ENCODE data around the gene DIPK1B. TPM values are rescaled to one million over a fixed set of nuclear protein-coding genes. Genes with fewer than 3 reads are reported as not detected.

Gene DIPK1B
- total and polyA plus RNA-seq, 2 experiments from 2014 or later = 18.7 to 60.0 TPM

DNA sequence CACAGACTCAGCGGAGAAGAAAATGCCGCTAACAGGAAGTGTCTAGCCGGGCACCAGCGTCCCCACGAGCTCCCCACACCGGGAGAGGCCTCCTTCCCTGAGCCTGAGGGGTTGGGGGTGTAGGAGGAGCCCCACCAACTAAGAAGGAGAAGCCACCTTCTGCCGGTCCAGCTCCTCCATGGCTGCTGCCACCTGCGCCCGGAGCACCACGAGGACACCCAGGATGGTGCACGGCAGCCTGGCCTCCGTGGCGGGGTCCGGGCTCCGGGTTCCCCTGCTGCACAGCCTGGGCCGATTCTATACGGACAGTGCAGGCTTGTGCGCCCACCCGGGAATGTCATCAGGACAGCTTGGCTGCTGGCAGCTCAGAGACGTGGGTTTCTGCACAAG lies 45.4 kb downstream of the DIPK1B start (continued):
- TF ChIP-seq EZH2 (IDR thresholded peaks at IDR 0.05; ENCODE audit: low read depth, unreplicated experiment) (no peak), POLR2AphosphoS5 (IDR thresholded peaks at IDR 0.05; ENCODE audit: low read depth) (no peak), ZNF114 (CRISPR knock-in tag; IDR thresholded peaks at IDR 0.05) (no peak)

DNA sequence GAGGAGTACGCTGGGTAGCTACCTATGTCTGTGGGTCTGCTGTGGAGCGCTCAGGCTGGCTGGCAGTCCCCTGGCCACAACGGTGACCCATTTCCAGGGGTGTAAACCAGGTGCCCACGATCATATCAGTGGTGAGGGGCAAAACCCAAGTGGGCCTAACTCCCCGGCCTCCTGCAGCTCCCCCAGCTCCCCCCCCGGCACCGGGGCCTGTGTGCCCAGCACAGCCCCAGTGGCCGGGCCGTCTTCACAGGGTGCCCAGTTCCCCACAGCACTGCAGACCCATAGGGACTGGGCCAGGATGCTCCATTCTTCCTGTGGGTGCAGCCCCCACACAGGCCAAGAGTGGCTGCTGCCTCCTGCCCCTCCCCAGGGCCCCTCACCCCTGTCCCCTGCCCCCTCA lies 46.6 kb downstream of the DIPK1B start:
- TF ChIP-seq CTCF (conservative IDR thresholded peaks at IDR 0.05; ENCODE audit: low read depth in 2 of 2) = no peak
- no peak for TF ChIP-seq POLR2AphosphoS5 (IDR thresholded peaks at IDR 0.05; ENCODE audit: low read depth)
- TF ChIP-seq EZH2 (IDR thresholded peaks at IDR 0.05; ENCODE audit: low read depth, unreplicated experiment) = no peak
- TF ChIP-seq ZNF114 (CRISPR knock-in tag; IDR thresholded peaks at IDR 0.05) = no peak
- TF ChIP-seq, protein P1, sequence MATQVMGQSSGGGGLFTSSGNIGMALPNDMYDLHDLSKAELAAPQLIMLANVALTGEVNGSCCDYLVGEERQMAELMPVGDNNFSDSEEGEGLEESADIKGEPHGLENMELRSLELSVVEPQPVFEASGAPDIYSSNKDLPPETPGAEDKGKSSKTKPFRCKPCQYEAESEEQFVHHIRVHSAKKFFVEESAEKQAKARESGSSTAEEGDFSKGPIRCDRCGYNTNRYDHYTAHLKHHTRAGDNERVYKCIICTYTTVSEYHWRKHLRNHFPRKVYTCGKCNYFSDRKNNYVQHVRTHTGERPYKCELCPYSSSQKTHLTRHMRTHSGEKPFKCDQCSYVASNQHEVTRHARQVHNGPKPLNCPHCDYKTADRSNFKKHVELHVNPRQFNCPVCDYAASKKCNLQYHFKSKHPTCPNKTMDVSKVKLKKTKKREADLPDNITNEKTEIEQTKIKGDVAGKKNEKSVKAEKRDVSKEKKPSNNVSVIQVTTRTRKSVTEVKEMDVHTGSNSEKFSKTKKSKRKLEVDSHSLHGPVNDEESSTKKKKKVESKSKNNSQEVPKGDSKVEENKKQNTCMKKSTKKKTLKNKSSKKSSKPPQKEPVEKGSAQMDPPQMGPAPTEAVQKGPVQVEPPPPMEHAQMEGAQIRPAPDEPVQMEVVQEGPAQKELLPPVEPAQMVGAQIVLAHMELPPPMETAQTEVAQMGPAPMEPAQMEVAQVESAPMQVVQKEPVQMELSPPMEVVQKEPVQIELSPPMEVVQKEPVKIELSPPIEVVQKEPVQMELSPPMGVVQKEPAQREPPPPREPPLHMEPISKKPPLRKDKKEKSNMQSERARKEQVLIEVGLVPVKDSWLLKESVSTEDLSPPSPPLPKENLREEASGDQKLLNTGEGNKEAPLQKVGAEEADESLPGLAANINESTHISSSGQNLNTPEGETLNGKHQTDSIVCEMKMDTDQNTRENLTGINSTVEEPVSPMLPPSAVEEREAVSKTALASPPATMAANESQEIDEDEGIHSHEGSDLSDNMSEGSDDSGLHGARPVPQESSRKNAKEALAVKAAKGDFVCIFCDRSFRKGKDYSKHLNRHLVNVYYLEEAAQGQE (IDR thresholded peaks at IDR 0.05; ENCODE audit: unreplicated experiment) = no peak
- TF ChIP-seq STAT1 (IDR thresholded peaks at IDR 0.05; ENCODE audit: unreplicated experiment) = no peak
- TF ChIP-seq JUNB (IDR thresholded peaks at IDR 0.05; ENCODE audit: unreplicated experiment) = no peak
- no peak for TF ChIP-seq ZNF462 (CRISPR knock-in tag; IDR thresholded peaks at IDR 0.05)
- no peak for TF ChIP-seq ETS1 (IDR thresholded peaks at IDR 0.05)
- TF ChIP-seq CREB1 (CRISPR knock-in tag; IDR thresholded peaks at IDR 0.05; ENCODE audit: low read depth) = no peak
- TF ChIP-seq NANOG (IDR thresholded peaks at IDR 0.05; ENCODE audit: borderline replicate concordance) = no peak
- no peak for TF ChIP-seq EZH2phosphoT487 (IDR thresholded peaks at IDR 0.05; ENCODE audit: unreplicated experiment)
- no peak for TF ChIP-seq ZNF331 (CRISPR knock-in tag; IDR thresholded peaks at IDR 0.05; ENCODE audit: low read depth)
- Mint-ChIP-seq H3K27me3 (ENCODE audit: insufficient read depth, low read depth, poor library complexity) (peaks cover 11% of the 10 kb centered on the region), H3K4me3 (no peak overlapping the region), H3K9me3 (peaks cover 12% of the 10 kb centered on the region), H3K36me3 (ENCODE audit: low read depth) (no peaks in the 10 kb centered on the region), H3K4me1 (peaks cover 13% of the 10 kb centered on the region), H3K27ac (no peak overlapping the region)
- Histone ChIP-seq H3K4me2 (no peak overlapping the region), H4K20me1 (replicated peaks; ENCODE audit: insufficient read depth) (no peaks in the 10 kb centered on the region), H3K27ac (ENCODE audit: low read depth) (no peak overlapping the region), H3K4me1 (ENCODE audit: insufficient read depth) (no peaks in the 10 kb centered on the region), H3K36me3 (ENCODE audit: insufficient read depth) (no peaks in the 10 kb centered on the region), H2AFZ (no peak overlapping the region), H3K79me2 (replicated peaks; ENCODE audit: insufficient read depth) (no peaks in the 10 kb centered on the region), H3F3A (replicated peaks; ENCODE audit: low read depth) (0 out of 2 replicates have a peak, but pooled peaks cover 5% of the 10 kb centered on the region), H3K9me2 (ENCODE audit: insufficient read depth) (no peaks in the 10 kb centered on the region), H3K27me3 (ENCODE audit: insufficient read depth) (no peaks in the 10 kb centered on the region), H3K4me3 (no peak overlapping the region)
- no peak for ATAC-seq
- DNase-seq (ENCODE audit: low spot score) = no peak

Data from GM23338 (cell line).